Keratinocyte (primary cell): Measurements from ENCODE around the gene OR10H1. TPM values are rescaled to one million over a fixed set of nuclear protein-coding genes. Genes with fewer than 3 reads are reported as not detected.

Experiments
- DNase-seq: peaks from one replicate; pipeline ENCODE4 v3.0.0-alpha.2; 2011; ENCODE audit warnings: low read depth, missing footprints, low spot score
- FAIRE-seq: peaks from 2 replicates; lab custom pipeline; 2011; peaks lifted over from hg19 to GRCh38; lab: Jason Lieb, UNC
- H2AFZ ChIP-seq: 2 replicates; pipeline ENCODE4 v1.6.0; 2012; ENCODE audit warnings: low read length, control low read depth, inconsistent platforms; ENCODE audit not compliant: control insufficient read depth
- H3K27ac ChIP-seq: 2 replicates; pipeline ENCODE4 v1.5.1; 2011; ENCODE audit warnings: low read length; ENCODE audit not compliant: control insufficient read depth, insufficient read depth
- H3K27me3 ChIP-seq: 3 replicates; pipeline ENCODE4 v1.6.0; 2011; ENCODE audit warnings: low read length; ENCODE audit not compliant: control insufficient read depth, insufficient read depth; ENCODE audit errors: extremely low read depth
- H3K36me3 ChIP-seq, 2 experiments: 2 replicates in 1 of 2; 3 replicates in 1 of 2; pipeline ENCODE4 v1.5.1; 2011; ENCODE audit warnings: low read length in 2 of 2, mild to moderate bottlenecking in 1 of 2; ENCODE audit not compliant: control insufficient read depth in 2 of 2, insufficient read depth in 2 of 2; ENCODE audit errors: extremely low read depth in 1 of 2
- H3K4me1 ChIP-seq: 3 replicates; pipeline ENCODE4 v1.5.1; 2011; ENCODE audit warnings: low read length; ENCODE audit not compliant: control insufficient read depth, insufficient read depth; ENCODE audit errors: extremely low read depth
- H3K4me2 ChIP-seq: 3 replicates; pipeline ENCODE4 v1.6.0; 2011; ENCODE audit warnings: low read depth, low read length; ENCODE audit not compliant: control insufficient read depth, insufficient read depth; ENCODE audit errors: extremely low read depth
- H3K4me3 ChIP-seq, 3 experiments: fragments of 200-600 bp in 1 of 3; sonication (generic) in 1 of 3; 2 replicates in 2 of 3; 3 replicates in 1 of 3; pipeline ENCODE4 v1.5.1; 2011 to 2016; ENCODE audit warnings: low read length in 3 of 3, mild to moderate bottlenecking in 3 of 3, control low read depth in 2 of 3, inconsistent platforms in 1 of 3, low read depth in 1 of 3, mixed read lengths in 1 of 3, mixed run types in 1 of 3, moderate library complexity in 1 of 3; ENCODE audit not compliant: control insufficient read depth in 2 of 3, insufficient read depth in 2 of 3; ENCODE audit errors: extremely low read depth in 1 of 3
- H3K79me2 ChIP-seq: 2 replicates; pipeline ENCODE4 v1.6.0; 2012; ENCODE audit warnings: low read length; ENCODE audit not compliant: control insufficient read depth, insufficient read depth
- H3K9ac ChIP-seq: 3 replicates; pipeline ENCODE4 v1.6.0; 2011; ENCODE audit warnings: low read length; ENCODE audit not compliant: control insufficient read depth, insufficient read depth; ENCODE audit errors: extremely low read depth
- H3K9me1 ChIP-seq: 3 replicates; pipeline ENCODE4 v1.6.0; 2011; ENCODE audit warnings: low read length; ENCODE audit not compliant: control insufficient read depth, insufficient read depth; ENCODE audit errors: extremely low read depth
- H3K9me3 ChIP-seq: 2 replicates; pipeline ENCODE4 v1.5.1; 2012; ENCODE audit warnings: low read depth, low read length; ENCODE audit not compliant: control insufficient read depth
- H4K20me1 ChIP-seq: 3 replicates; pipeline ENCODE4 v1.6.0; 2011; ENCODE audit warnings: low read length; ENCODE audit not compliant: control insufficient read depth, insufficient read depth; ENCODE audit errors: extremely low read depth
- EZH2 ChIP-seq: IDR thresholded peaks from one replicate; pipeline ENCODE4 v1.6.1; 2012; ENCODE audit warnings: inconsistent platforms, mild to moderate bottlenecking, low read length, moderate library complexity
- dilution Hi-C: fragments of 300-500 bp; cut with MboI; formaldehyde crosslinking; loops from one replicate; pipeline ENCODE4 v1.7.0; 2020; ENCODE audit warnings: low sequenced_read_pairs; ENCODE audit not compliant: extremely low pct_ligation_motif_present
- polyA plus RNA-seq, 5 experiments: library from polyadenylated mRNA; depleted of rRNA in 3 of 5; stranded (reverse) in 3 of 5; stranded (forward) in 1 of 5; unstranded in 1 of 5; fragments of >200 nt; gene quantifications; 1 replicate in 1 of 5; 2 replicates in 3 of 5; 3 replicates in 1 of 5; pipeline versions ENCODE4 v1.2.1 to v1.2.3, GENCODE V29; 2011 to 2012; ENCODE audit warnings: missing spikeins in 2 of 5, low read depth in 1 of 5, low replicate concordance in 1 of 5
- TF ChIP-seq, protein P1 (sequence below), 3 experiments: IDR thresholded peaks in 1 of 3; conservative IDR thresholded peaks in 1 of 3; optimal IDR thresholded peaks in 1 of 3; 2 replicates in 2 of 3; 3 replicates in 1 of 3; pipeline versions ENCODE3 to v1.5.1; 2011; ENCODE audit warnings: low read length in 3 of 3, mild to moderate bottlenecking in 3 of 3, moderate library complexity in 2 of 3, control low read depth in 1 of 3, inconsistent platforms in 1 of 3; ENCODE audit not compliant: insufficient read depth in 2 of 3; ENCODE audit errors: extremely low read depth in 1 of 3

The OR10H1 gene
- polyA plus RNA-seq, 1 donor (not counting 4 experiments of a cell fraction or from before 2014, with no cell fraction given), result not detected

- H3K4me2 ChIP-seq, result no peak overlapping the region
- H3K9ac ChIP-seq, result no peak overlapping the region
- H3K4me1 ChIP-seq, result no peaks in the 10 kb centered on the region
- no peak for TF ChIP-seq EZH2
- TF ChIP-seq, protein P1, sequence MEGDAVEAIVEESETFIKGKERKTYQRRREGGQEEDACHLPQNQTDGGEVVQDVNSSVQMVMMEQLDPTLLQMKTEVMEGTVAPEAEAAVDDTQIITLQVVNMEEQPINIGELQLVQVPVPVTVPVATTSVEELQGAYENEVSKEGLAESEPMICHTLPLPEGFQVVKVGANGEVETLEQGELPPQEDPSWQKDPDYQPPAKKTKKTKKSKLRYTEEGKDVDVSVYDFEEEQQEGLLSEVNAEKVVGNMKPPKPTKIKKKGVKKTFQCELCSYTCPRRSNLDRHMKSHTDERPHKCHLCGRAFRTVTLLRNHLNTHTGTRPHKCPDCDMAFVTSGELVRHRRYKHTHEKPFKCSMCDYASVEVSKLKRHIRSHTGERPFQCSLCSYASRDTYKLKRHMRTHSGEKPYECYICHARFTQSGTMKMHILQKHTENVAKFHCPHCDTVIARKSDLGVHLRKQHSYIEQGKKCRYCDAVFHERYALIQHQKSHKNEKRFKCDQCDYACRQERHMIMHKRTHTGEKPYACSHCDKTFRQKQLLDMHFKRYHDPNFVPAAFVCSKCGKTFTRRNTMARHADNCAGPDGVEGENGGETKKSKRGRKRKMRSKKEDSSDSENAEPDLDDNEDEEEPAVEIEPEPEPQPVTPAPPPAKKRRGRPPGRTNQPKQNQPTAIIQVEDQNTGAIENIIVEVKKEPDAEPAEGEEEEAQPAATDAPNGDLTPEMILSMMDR (optimal IDR thresholded peaks at IDR 0.05 in 1 of 3, IDR thresholded peaks at IDR 0.05 in 1 of 3, conservative IDR thresholded peaks at IDR 0.05 in 1 of 3; ENCODE audit: extremely low read depth in 1 of 3, insufficient read depth in 2 of 3, low read length in 3 of 3), result no peak
- no peaks in the 10 kb centered on the region for H3K9me3 ChIP-seq
- H3K27ac ChIP-seq, result no peak overlapping the region
- H4K20me1 ChIP-seq, result no peaks in the 10 kb centered on the region
- FAIRE-seq (no peak), DNase-seq (no peak)
- no peak overlapping the region for H2AFZ ChIP-seq
- dilution Hi-C loops, result no loop called here
- no peaks in the 10 kb centered on the region for H3K36me3 ChIP-seq
- no peaks in the 10 kb centered on the region for H3K27me3 ChIP-seq
- no peak overlapping the region for H3K4me3 ChIP-seq
- no peaks in the 10 kb centered on the region for H3K9me1 ChIP-seq
- H3K79me2 ChIP-seq, result no peaks in the 10 kb centered on the region
Measured at GRCh38 chr19:15758379-15758778, 57.1 kb downstream of the OR10H1 start.

Other genes with a start within 250 kb of the OR10H1 start
- not detected in 3 replicates for gene CYP4F8, start 200.4 kb downstream of the OR10H1 start, polyA plus RNA-seq
- gene CYP4F3, start 174.8 kb downstream of the OR10H1 start, polyA plus RNA-seq, result 0.32 to 1.1 TPM (median 0.76 TPM) in 3 replicates
- 0.85 to 2.0 TPM (median 1.9 TPM) in 3 replicates for gene CYP4F12, start 142.6 kb downstream of the OR10H1 start, polyA plus RNA-seq
- gene OR10H2, start 87.6 kb downstream of the OR10H1 start, polyA plus RNA-seq, result not detected in 3 replicates
- gene OR10H3, start 77.7 kb downstream of the OR10H1 start, polyA plus RNA-seq, result not detected in 3 replicates
- gene OR10H5, start 28.0 kb downstream of the OR10H1 start, polyA plus RNA-seq, result not detected in 3 replicates
- 0.06 to 0.15 TPM (median 0.13 TPM) in 3 replicates for gene CYP4F2, start 82.4 kb upstream of the OR10H1 start, polyA plus RNA-seq
- gene CYP4F11, start 118.9 kb upstream of the OR10H1 start, polyA plus RNA-seq, result 2.4 to 3.6 TPM (median 3.1 TPM) in 3 replicates
- gene OR10H4, start 133.3 kb upstream of the OR10H1 start, polyA plus RNA-seq, result not detected in 3 replicates